HepG2 (cell line): ENCODE data around the gene TMEM62. TPM values are rescaled to one million over a fixed set of nuclear protein-coding genes. Genes with fewer than 3 reads are reported as not detected.

Source experiments
- AGO2 ChIP-seq: fragments of 200-400 bp; formaldehyde crosslinking; optimal IDR thresholded peaks from 2 replicates; pipeline ENCODE3; 2017; ENCODE audit warnings: mild to moderate bottlenecking, low read depth, low read length, moderate library complexity
- ARID3A ChIP-seq: IDR thresholded peaks from 2 replicates; pipeline ENCODE4 v1.6.1; 2012; ENCODE audit warnings: low read depth, low read length, improper control_type of control experiment
- BHLHE40 ChIP-seq: IDR thresholded peaks from 2 replicates; pipeline ENCODE4 v1.6.1; 2011; ENCODE audit warnings: low read length, improper control_type of control experiment
- CEBPZ ChIP-seq: IDR thresholded peaks from 2 replicates; pipeline ENCODE4 v1.6.1; 2012; ENCODE audit warnings: low read length, improper control_type of control experiment
- HDAC2 ChIP-seq: sonication (generic); formaldehyde crosslinking; IDR thresholded peaks from 2 replicates; pipeline ENCODE4 v1.4.0; 2020; ENCODE audit warnings: missing genetic modification reagents
- HES4 ChIP-seq: sonication (generic); formaldehyde crosslinking; IDR thresholded peaks from 2 replicates; pipeline ENCODE4 v1.9.0; 2021; ENCODE audit warnings: mild to moderate bottlenecking, missing genetic modification reagents, borderline replicate concordance
- KLF15 ChIP-seq: sonication (generic); formaldehyde crosslinking; IDR thresholded peaks from 2 replicates; pipeline ENCODE4 v1.8.1; 2023; ENCODE audit warnings: borderline replicate concordance, mild to moderate bottlenecking, inconsistent platforms, missing genetic modification reagents, mixed read lengths
- KLF6 ChIP-seq: IDR thresholded peaks from 2 replicates; pipeline ENCODE4 v1.8.0; 2016; ENCODE audit warnings: missing biosample characterization, missing genetic modification reagents
- MTA1 ChIP-seq: sonication (generic); formaldehyde crosslinking; IDR thresholded peaks from 2 replicates; pipeline ENCODE4 v1.4.0; 2020; ENCODE audit warnings: missing genetic modification reagents, mild to moderate bottlenecking, borderline replicate concordance
- RARA ChIP-seq: IDR thresholded peaks from 2 replicates; pipeline ENCODE4 v1.6.1; 2016; ENCODE audit warnings: missing genetic modification reagents, missing compliant biosample characterization
- RFX5 ChIP-seq: IDR thresholded peaks from 2 replicates; pipeline ENCODE4 v1.6.1; 2011; ENCODE audit warnings: low read depth, low read length, improper control_type of control experiment
- SAP130 ChIP-seq: IDR thresholded peaks from 2 replicates; pipeline ENCODE4 v1.6.1; 2016; ENCODE audit warnings: low read depth
- SIN3B ChIP-seq: fragments of 150-350 bp; IDR thresholded peaks from 2 replicates; pipeline ENCODE4 v1.6.1; 2014; ENCODE audit warnings: low read length
- SP140L ChIP-seq: sonication (generic); formaldehyde crosslinking; IDR thresholded peaks from 2 replicates; pipeline ENCODE4 v1.4.0; 2020; ENCODE audit warnings: missing genetic modification reagents, borderline replicate concordance
- TAF15 ChIP-seq: fragments of 200-400 bp; formaldehyde crosslinking; IDR thresholded peaks from one replicate; pipeline ENCODE4 v1.6.1; 2018; ENCODE audit warnings: mild to moderate bottlenecking, low read depth, low read length; ENCODE audit not compliant: poor library complexity, severe bottlenecking
- U2AF2 ChIP-seq: fragments of 200-400 bp; formaldehyde crosslinking; IDR thresholded peaks from 2 replicates; pipeline ENCODE4 v1.6.1; 2017; ENCODE audit warnings: low read depth, mild to moderate bottlenecking, low read length
- ZNF205 ChIP-seq: IDR thresholded peaks from 2 replicates; pipeline ENCODE4 v1.6.1; 2018; ENCODE audit warnings: missing biosample characterization, missing genetic modification reagents
- ZNF230 ChIP-seq: sonication (generic); formaldehyde crosslinking; IDR thresholded peaks from 2 replicates; pipeline ENCODE4 v1.4.0; 2020; ENCODE audit warnings: mild to moderate bottlenecking, missing genetic modification reagents
- ZNF263 ChIP-seq: sonication (generic); formaldehyde crosslinking; IDR thresholded peaks from 2 replicates; pipeline ENCODE4 v1.4.0; 2020; ENCODE audit warnings: missing genetic modification reagents
- ZNF276 ChIP-seq: sonication (generic); formaldehyde crosslinking; IDR thresholded peaks from 2 replicates; pipeline ENCODE4 v1.4.0; 2020; ENCODE audit warnings: mild to moderate bottlenecking, low read depth, missing genetic modification reagents
- ZNF333 ChIP-seq: sonication (generic); formaldehyde crosslinking; IDR thresholded peaks from 2 replicates; pipeline ENCODE4 v1.4.0; 2020; ENCODE audit warnings: mild to moderate bottlenecking, missing genetic modification reagents, borderline replicate concordance
- ZNF607 ChIP-seq: sonication (generic); formaldehyde crosslinking; IDR thresholded peaks from 2 replicates; pipeline ENCODE4 v1.5.1; 2020; ENCODE audit warnings: missing genetic modification reagents, mild to moderate bottlenecking, borderline replicate concordance
- ZNF672 ChIP-seq: sonication (generic); formaldehyde crosslinking; IDR thresholded peaks from 2 replicates; pipeline ENCODE4 v1.8.1; 2022; ENCODE audit warnings: missing genetic modification reagents
- ZNF746 ChIP-seq: sonication (generic); formaldehyde crosslinking; IDR thresholded peaks from 2 replicates; pipeline ENCODE4 v1.8.0; 2022; ENCODE audit warnings: mild to moderate bottlenecking, missing genetic modification reagents
- polyA plus RNA-seq, 8 experiments: library from polyadenylated mRNA; depleted of rRNA in 3 of 8; stranded (reverse) in 7 of 8; unstranded in 1 of 8; fragments of >200 nt; fragmentation: Illumina TruSeq in 4 of 8; extraction: Trizol in 4 of 8; gene quantifications; 2 replicates each; pipeline versions ENCODE4 v1.2.1 to v1.2.3, GENCODE V29; 2011 to 2016; ENCODE audit warnings: low read depth in 4 of 8, missing spikeins in 1 of 8, mixed read lengths in 1 of 8; ENCODE audit not compliant: insufficient read depth in 1 of 8
- total RNA-seq, 5 experiments: library from RNA; depleted of rRNA; stranded (reverse); fragments of >200 nt; fragmentation: Illumina TruSeq; extraction: Trizol; gene quantifications; 2 replicates each; pipeline ENCODE4 v1.2.3, GENCODE V29; 2016; ENCODE audit warnings: low read depth in 1 of 5

The TMEM62 gene
- total and polyA plus RNA-seq, 2 of the 13 experiments (the other 11 are each of a cell fraction or from before 2014, with no cell fraction given), result 14.2 to 20.9 TPM

- TF ChIP-seq ARID3A (no peak), ZNF333 (CRISPR knock-in tag) (no peak), KLF15 (CRISPR knock-in tag) (no peak), RFX5 (no peak), CEBPZ (no peak), SP140L (CRISPR knock-in tag) (no peak), ZNF263 (CRISPR knock-in tag) (no peak), SIN3B (no peak), ZNF607 (CRISPR knock-in tag) (peak; percentile 72; the same call in 1 of the 2 replicates), ZNF672 (no peak), U2AF2 (no peak), ZNF276 (CRISPR knock-in tag) (no peak), HDAC2 (CRISPR knock-in tag) (no peak), AGO2 (peak; percentile 64), MTA1 (CRISPR knock-in tag) (no peak), ZNF230 (no peak), KLF6 (CRISPR knock-in tag) (no peak), ZNF746 (CRISPR knock-in tag) (peak; percentile 20; the same call in 1 of the 2 replicates), ZNF205 (no peak), SAP130 (peak; percentile 86), BHLHE40 (no peak), RARA (CRISPR knock-in tag) (peak; percentile 32; the same call in 1 of the 2 replicates), HES4 (CRISPR knock-in tag) (peak; percentile 82), TAF15 (no peak)
Measured at GRCh38 chr15:43133430-43134156, at the start of gene TMEM62 (continued).
